IPS DF 6.9 (cell line): ENCODE results near the gene CAMTA1.

Source experiments
- DNase-seq: peaks from one replicate; pipeline ENCODE4 v3.0.0-alpha.2; 2013; ENCODE audit warnings: low read depth, low spot score
- H3K27ac ChIP-seq: one replicate; pipeline ENCODE4 v1.5.1; 2013; ENCODE audit warnings: low read length, control low read depth
- H3K27me3 ChIP-seq: 2 replicates; pipeline ENCODE4 v1.6.1; 2013; ENCODE audit warnings: mild to moderate bottlenecking, low read length; ENCODE audit not compliant: control insufficient read depth, insufficient read depth
- H3K36me3 ChIP-seq: 2 replicates; pipeline ENCODE4 v1.6.1; 2013; ENCODE audit warnings: low read length; ENCODE audit not compliant: control insufficient read depth, insufficient read depth
- H3K4me1 ChIP-seq: 2 replicates; pipeline ENCODE4 v1.6.1; 2013; ENCODE audit warnings: low read length; ENCODE audit not compliant: control insufficient read depth, insufficient read depth
- H3K4me3 ChIP-seq: 2 replicates; pipeline ENCODE4 v1.5.1; 2013; ENCODE audit warnings: mild to moderate bottlenecking, low read length
- H3K9me3 ChIP-seq: 2 replicates; pipeline ENCODE4 v1.6.1; 2013; ENCODE audit warnings: low read length, inconsistent platforms; ENCODE audit not compliant: control insufficient read depth, insufficient read depth
- WGBS: extraction: QIAGEN DNeasy Blood & Tissue Kit; methylation state at CpG from one replicate; pipeline ENCODE4 v1.1.7; 2013; ENCODE audit warnings: mixed read lengths, missing lambda C conversion rate; ENCODE audit not compliant: insufficient read length, insufficient coverage; 5-methylcytosine and 5-hydroxymethylcytosine counted together

The CAMTA1 gene

GRCh38 chr1:7642418-7642704 is 857.1 kb downstream of the CAMTA1 start:
- Histone ChIP-seq H3K9me3 (no peaks in the 10 kb centered on the region), H3K36me3 (no peaks in the 10 kb centered on the region; the same call in 1 of the 2 replicates), H3K27ac (no peak overlapping the region), H3K27me3 (no peaks in the 10 kb centered on the region), H3K4me3 (no peak overlapping the region), H3K4me1 (no peaks in the 10 kb centered on the region)
- DNase-seq: no peak
- no CpG with 5 or more reads among the region's 9 CpGs for WGBS

GRCh38 chr1:7642781-7643529 is 857.7 kb downstream of the CAMTA1 start:
- Histone ChIP-seq H3K27ac (no peak overlapping the region), H3K4me3 (no peak overlapping the region), H3K36me3 (no peaks in the 10 kb centered on the region; the same call in 1 of the 2 replicates), H3K9me3 (no peaks in the 10 kb centered on the region), H3K27me3 (no peaks in the 10 kb centered on the region), H3K4me1 (no peaks in the 10 kb centered on the region)
- WGBS: no CpG with 5 or more reads among the region's 3 CpGs
- DNase-seq: no peak

GRCh38 chr1:7643530-7643929 is 858.3 kb downstream of the CAMTA1 start:
- no peaks in the 10 kb centered on the region for H3K27me3 ChIP-seq
- no peaks in the 10 kb centered on the region for H3K9me3 ChIP-seq
- no peak overlapping the region; the same call in 1 of the 2 replicates for H3K4me3 ChIP-seq
- WGBS: no CpG with 5 or more reads among the region's 11 CpGs
- no peak for DNase-seq
- no peaks in the 10 kb centered on the region for H3K4me1 ChIP-seq
- no peaks in the 10 kb centered on the region; the same call in 1 of the 2 replicates for H3K36me3 ChIP-seq
- no peak overlapping the region for H3K27ac ChIP-seq

GRCh38 chr1:7644086-7644485 is 858.8 kb downstream of the CAMTA1 start:
- DNase-seq: no peak
- Histone ChIP-seq H3K27ac (no peak overlapping the region), H3K4me1 (no peaks in the 10 kb centered on the region), H3K9me3 (no peaks in the 10 kb centered on the region), H3K27me3 (no peaks in the 10 kb centered on the region), H3K4me3 (no peak overlapping the region), H3K36me3 (no peaks in the 10 kb centered on the region; the same call in 1 of the 2 replicates)
- no CpG with 5 or more reads among the region's 3 CpGs for WGBS

DNA sequence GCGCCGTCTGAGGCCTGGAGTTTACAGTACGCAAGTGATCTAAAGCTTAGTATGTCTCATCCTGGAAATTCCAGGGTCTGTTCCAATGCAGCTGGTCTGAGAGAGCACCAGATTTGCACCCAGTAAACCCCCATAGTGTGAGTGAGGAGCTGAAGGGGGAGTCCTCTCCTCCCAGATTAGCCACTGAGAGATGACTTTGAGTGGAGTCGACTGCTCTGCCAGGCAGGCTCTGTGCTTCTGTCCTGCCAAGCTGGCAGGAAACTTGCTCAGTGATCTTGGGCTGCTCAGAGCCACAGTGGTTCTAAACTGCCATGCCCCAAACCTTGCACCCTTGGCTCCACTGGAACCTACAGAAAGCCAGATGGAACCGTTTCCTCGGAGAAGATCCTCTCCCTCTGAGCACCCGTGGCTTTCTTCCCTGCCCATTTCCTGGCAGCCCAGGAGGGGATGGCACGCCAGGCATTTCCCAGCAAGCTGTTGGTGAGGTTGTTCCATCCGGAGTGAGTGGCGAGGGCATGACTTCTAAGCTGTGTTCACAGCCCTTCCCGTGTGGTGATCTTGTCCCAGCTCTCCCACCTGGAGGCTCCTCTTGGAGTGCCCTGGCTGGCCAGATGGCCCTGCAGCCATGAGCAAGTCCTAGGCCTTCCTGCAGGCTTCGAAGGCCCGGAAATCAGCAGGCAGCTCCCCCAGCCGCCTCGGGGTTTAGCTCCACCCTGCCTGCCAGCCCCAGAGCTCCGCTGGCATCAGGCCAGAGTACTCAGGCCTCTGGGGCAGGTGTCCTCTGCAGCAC is 859.9 kb downstream of the CAMTA1 start:
- Histone ChIP-seq H3K27ac (no peak overlapping the region), H3K4me1 (no peaks in the 10 kb centered on the region), H3K4me3 (no peak overlapping the region), H3K36me3 (no peaks in the 10 kb centered on the region; the same call in 1 of the 2 replicates), H3K9me3 (no peaks in the 10 kb centered on the region), H3K27me3 (no peaks in the 10 kb centered on the region)
- no CpG with 5 or more reads among the region's 16 CpGs for WGBS
- DNase-seq: no peak

DNA sequence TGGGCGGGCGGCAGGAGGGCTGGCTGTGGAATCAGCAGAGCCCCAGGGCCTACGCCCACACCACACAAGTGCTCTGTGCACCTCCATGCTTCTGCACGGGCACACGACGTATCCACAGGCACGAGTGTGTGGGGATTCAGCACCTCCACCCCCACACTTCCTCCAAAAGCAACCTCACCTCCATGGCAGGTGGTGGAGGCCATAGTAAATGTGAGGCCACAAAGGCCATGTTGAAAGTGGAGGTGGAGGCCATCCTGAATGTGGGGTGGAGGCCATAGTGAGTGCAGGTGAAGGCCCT is 860.4 kb downstream of the CAMTA1 start:
- DNase-seq: no peak
- no peaks in the 10 kb centered on the region for H3K4me1 ChIP-seq
- H3K27me3 ChIP-seq: no peaks in the 10 kb centered on the region
- H3K36me3 ChIP-seq: no peaks in the 10 kb centered on the region; the same call in 1 of the 2 replicates
- WGBS: no CpG with 5 or more reads among the region's 7 CpGs
- no peaks in the 10 kb centered on the region for H3K9me3 ChIP-seq
- H3K4me3 ChIP-seq: no peak overlapping the region
- H3K27ac ChIP-seq: no peak overlapping the region

GRCh38 chr1:7646164-7646563 is 860.9 kb downstream of the CAMTA1 start:
- no CpG with 5 or more reads among the region's 3 CpGs for WGBS
- no peak overlapping the region for H3K4me3 ChIP-seq
- H3K27ac ChIP-seq: no peak overlapping the region
- no peaks in the 10 kb centered on the region for H3K27me3 ChIP-seq
- DNase-seq: no peak
- no peaks in the 10 kb centered on the region; the same call in 1 of the 2 replicates for H3K36me3 ChIP-seq
- no peaks in the 10 kb centered on the region for H3K4me1 ChIP-seq
- no peaks in the 10 kb centered on the region for H3K9me3 ChIP-seq

DNA sequence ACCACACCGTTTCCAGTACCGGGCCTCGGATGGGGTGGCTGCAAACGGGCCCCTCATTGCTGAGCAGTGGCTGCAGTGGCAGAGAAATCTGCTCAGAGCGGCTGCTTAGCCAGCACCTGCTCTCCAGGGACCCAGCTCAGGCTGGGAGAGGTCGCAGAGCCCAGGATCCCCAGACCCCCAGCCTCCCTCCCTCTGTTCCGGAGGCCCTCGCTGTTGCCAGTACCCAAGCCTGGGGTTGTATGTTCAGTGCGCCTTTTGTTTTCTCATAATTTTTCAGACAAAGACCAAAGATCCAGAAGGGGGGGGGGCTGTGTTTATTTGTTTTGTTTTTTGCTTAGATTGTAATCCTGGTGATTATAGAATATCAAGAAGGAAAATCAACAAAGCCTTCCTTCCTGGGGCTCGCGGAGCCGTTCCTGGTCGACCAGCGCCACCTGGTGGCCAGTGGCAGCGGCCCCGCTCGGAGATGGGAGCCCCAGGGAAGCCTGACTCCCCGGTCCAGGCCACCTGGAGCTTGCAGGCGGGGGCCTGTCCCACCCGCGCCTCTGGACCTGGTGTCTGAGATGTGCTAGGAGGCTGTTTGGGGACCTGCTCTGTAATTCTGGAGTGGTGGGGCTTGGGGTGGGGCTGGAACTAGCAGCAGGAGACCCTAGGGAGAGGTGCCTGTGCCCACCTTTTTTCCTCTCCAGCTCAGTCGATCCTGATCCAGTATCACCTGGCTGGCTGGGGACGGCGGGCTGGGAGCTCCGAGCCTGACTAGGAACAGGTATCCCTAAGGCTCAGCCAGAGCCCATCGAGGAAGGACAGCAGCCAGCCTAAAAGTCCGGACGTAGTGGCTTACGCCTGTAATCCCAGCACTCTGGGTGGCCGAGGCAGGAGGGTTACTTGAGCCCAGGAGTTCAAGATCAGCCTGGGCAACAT is 862.0 kb downstream of the CAMTA1 start:
- Histone ChIP-seq H3K4me1 (peaks cover 1% of the 10 kb centered on the region; the same call in 1 of the 2 replicates), H3K36me3 (no peaks in the 10 kb centered on the region; the same call in 1 of the 2 replicates), H3K4me3 (no peak overlapping the region), H3K27me3 (no peaks in the 10 kb centered on the region), H3K27ac (no peak overlapping the region), H3K9me3 (no peaks in the 10 kb centered on the region)
- no peak for DNase-seq
- WGBS: no CpG with 5 or more reads among the region's 30 CpGs

- H3K4me3 ChIP-seq: no peak overlapping the region
- H3K27me3 ChIP-seq: no peaks in the 10 kb centered on the region
- H3K9me3 ChIP-seq: no peaks in the 10 kb centered on the region
- no CpG with 5 or more reads among the region's 14 CpGs for WGBS
- no peak overlapping the region for H3K27ac ChIP-seq
- DNase-seq: no peak
- H3K36me3 ChIP-seq: no peaks in the 10 kb centered on the region
- peaks cover 1% of the 10 kb centered on the region; the same call in 1 of the 2 replicates for H3K4me1 ChIP-seq
Measured at GRCh38 chr1:7648761-7649384, 863.6 kb downstream of the CAMTA1 start.

- no peak overlapping the region for H3K27ac ChIP-seq
- H3K4me3 ChIP-seq: no peak overlapping the region
- no peaks in the 10 kb centered on the region for H3K27me3 ChIP-seq
- peaks cover 1% of the 10 kb centered on the region; the same call in 1 of the 2 replicates for H3K4me1 ChIP-seq
- no peaks in the 10 kb centered on the region for H3K36me3 ChIP-seq
- H3K9me3 ChIP-seq: no peaks in the 10 kb centered on the region
- no CpG with 5 or more reads among the region's 11 CpGs for WGBS
- DNase-seq: no peak
Measured at GRCh38 chr1:7650801-7651200, 865.5 kb downstream of the CAMTA1 start.
